Measurements from ENCODE around the gene SMIM24. TPM values are rescaled to one million over a fixed set of nuclear protein-coding genes. Genes with fewer than 3 reads are reported as not detected.

SMIM24 gene
- total and polyA plus RNA-seq, 2 experiments from 2014 or later: 5.0 to 21.5 TPM

DNA sequence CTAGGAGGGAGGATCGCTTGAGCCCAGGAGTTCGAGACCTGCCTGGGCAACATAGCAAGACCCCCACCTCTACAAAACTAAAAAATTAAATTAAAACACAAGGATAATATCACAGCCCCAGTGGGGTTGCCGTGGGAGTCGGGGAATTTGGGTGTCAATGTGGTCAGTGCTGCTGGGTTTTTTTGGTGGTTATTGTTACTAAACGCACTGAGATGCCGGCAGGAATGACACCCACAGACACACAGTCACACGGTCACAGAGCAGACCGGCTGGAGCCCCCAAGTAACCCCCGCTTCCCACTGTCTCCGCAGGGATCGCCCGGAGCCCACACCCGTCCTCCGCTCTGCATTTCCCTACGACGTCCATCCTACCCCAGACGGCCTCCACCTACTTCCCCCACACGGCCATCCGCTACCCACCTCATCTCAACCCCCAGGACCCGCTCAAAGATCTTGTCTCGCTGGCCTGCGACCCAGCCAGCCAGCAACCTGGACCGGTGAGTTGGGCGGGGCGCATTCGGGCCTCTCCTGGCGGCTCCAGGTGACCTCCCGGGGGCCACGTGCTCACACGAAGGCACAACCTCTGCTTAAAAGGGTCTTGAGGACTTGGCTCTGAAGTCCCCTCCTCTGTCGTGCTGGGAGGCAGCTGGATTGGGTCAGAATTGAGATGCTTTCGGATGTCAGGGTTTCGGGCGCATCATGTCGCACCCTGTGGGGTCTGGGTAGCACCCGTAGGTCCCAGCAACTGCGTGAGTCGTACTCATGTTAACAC is 28.0 kb downstream of the SMIM24 start (continued):
- TF ChIP-seq, protein P1, sequence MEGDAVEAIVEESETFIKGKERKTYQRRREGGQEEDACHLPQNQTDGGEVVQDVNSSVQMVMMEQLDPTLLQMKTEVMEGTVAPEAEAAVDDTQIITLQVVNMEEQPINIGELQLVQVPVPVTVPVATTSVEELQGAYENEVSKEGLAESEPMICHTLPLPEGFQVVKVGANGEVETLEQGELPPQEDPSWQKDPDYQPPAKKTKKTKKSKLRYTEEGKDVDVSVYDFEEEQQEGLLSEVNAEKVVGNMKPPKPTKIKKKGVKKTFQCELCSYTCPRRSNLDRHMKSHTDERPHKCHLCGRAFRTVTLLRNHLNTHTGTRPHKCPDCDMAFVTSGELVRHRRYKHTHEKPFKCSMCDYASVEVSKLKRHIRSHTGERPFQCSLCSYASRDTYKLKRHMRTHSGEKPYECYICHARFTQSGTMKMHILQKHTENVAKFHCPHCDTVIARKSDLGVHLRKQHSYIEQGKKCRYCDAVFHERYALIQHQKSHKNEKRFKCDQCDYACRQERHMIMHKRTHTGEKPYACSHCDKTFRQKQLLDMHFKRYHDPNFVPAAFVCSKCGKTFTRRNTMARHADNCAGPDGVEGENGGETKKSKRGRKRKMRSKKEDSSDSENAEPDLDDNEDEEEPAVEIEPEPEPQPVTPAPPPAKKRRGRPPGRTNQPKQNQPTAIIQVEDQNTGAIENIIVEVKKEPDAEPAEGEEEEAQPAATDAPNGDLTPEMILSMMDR (conservative IDR thresholded peaks at IDR 0.05; ENCODE audit: low read depth in 2 of 2): no peak
- no peak for TF ChIP-seq ZNF331 (CRISPR knock-in tag; IDR thresholded peaks at IDR 0.05; ENCODE audit: low read depth)
- TF ChIP-seq, protein P2, sequence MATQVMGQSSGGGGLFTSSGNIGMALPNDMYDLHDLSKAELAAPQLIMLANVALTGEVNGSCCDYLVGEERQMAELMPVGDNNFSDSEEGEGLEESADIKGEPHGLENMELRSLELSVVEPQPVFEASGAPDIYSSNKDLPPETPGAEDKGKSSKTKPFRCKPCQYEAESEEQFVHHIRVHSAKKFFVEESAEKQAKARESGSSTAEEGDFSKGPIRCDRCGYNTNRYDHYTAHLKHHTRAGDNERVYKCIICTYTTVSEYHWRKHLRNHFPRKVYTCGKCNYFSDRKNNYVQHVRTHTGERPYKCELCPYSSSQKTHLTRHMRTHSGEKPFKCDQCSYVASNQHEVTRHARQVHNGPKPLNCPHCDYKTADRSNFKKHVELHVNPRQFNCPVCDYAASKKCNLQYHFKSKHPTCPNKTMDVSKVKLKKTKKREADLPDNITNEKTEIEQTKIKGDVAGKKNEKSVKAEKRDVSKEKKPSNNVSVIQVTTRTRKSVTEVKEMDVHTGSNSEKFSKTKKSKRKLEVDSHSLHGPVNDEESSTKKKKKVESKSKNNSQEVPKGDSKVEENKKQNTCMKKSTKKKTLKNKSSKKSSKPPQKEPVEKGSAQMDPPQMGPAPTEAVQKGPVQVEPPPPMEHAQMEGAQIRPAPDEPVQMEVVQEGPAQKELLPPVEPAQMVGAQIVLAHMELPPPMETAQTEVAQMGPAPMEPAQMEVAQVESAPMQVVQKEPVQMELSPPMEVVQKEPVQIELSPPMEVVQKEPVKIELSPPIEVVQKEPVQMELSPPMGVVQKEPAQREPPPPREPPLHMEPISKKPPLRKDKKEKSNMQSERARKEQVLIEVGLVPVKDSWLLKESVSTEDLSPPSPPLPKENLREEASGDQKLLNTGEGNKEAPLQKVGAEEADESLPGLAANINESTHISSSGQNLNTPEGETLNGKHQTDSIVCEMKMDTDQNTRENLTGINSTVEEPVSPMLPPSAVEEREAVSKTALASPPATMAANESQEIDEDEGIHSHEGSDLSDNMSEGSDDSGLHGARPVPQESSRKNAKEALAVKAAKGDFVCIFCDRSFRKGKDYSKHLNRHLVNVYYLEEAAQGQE (IDR thresholded peaks at IDR 0.05; ENCODE audit: unreplicated experiment): no peak

DNA sequence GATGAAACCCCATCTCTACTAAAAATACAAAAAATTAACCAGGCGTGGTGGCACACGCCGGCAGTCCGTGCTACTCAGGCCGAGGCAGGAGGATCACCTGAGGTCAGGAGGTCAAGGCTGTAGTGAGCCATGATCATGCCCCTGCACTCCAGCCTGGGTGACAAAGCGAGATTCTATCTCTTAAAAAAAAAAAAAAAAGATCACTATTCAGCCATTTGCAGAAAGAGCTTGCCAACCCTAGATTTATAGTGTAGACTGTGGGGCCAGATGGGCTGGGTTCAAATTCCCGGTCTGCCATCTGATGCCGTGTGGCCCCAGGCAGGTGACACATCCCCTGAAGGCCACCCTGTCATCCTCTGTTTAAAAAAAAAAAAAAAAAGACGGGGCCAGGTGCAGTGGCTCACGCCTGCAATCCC is 28.9 kb downstream of the SMIM24 start:
- H3K27ac Mint-ChIP-seq: no peak overlapping the region
- Histone ChIP-seq H3K4me1 (ENCODE audit: insufficient read depth) (no peaks in the 10 kb centered on the region), H3F3A (replicated peaks; ENCODE audit: low read depth) (no peaks in the 10 kb centered on the region), H3K9me2 (ENCODE audit: insufficient read depth) (no peaks in the 10 kb centered on the region), H3K4me3 (no peak overlapping the region), H2AFZ (no peak overlapping the region), H3K4me2 (no peak overlapping the region), H3K36me3 (ENCODE audit: insufficient read depth) (no peaks in the 10 kb centered on the region), H4K20me1 (replicated peaks; ENCODE audit: insufficient read depth) (no peaks in the 10 kb centered on the region), H3K27me3 (ENCODE audit: insufficient read depth) (no peaks in the 10 kb centered on the region), H3K79me2 (replicated peaks; ENCODE audit: insufficient read depth) (no peaks in the 10 kb centered on the region), H3K27ac (ENCODE audit: low read depth) (no peak overlapping the region)
- H3K9me3 Mint-ChIP-seq: no peaks in the 10 kb centered on the region; the same call in 2 of the 3 replicates
- DNase-seq (ENCODE audit: low spot score) (no peak), ATAC-seq (no peak)
- no peak overlapping the region for H3K4me3 Mint-ChIP-seq
- H3K4me1 Mint-ChIP-seq: no peaks in the 10 kb centered on the region; the same call in 2 of the 3 replicates
- H3K27me3 Mint-ChIP-seq (ENCODE audit: insufficient read depth, low read depth, poor library complexity): peaks cover 6% of the 10 kb centered on the region
- H3K36me3 Mint-ChIP-seq (ENCODE audit: low read depth): no peaks in the 10 kb centered on the region
- TF ChIP-seq, protein P1 (conservative IDR thresholded peaks at IDR 0.05; ENCODE audit: low read depth in 2 of 2): no peak
- no peak for TF ChIP-seq EZH2phosphoT487 (IDR thresholded peaks at IDR 0.05; ENCODE audit: unreplicated experiment)
- TF ChIP-seq POLR2AphosphoS5 (IDR thresholded peaks at IDR 0.05; ENCODE audit: low read depth): no peak
- TF ChIP-seq JUNB (IDR thresholded peaks at IDR 0.05; ENCODE audit: unreplicated experiment): no peak
- no peak for TF ChIP-seq STAT1 (IDR thresholded peaks at IDR 0.05; ENCODE audit: unreplicated experiment)
- TF ChIP-seq NANOG (IDR thresholded peaks at IDR 0.05; ENCODE audit: borderline replicate concordance): no peak
- TF ChIP-seq CREB1 (CRISPR knock-in tag; IDR thresholded peaks at IDR 0.05; ENCODE audit: low read depth): no peak
- TF ChIP-seq EZH2 (IDR thresholded peaks at IDR 0.05; ENCODE audit: low read depth, unreplicated experiment): no peak
- TF ChIP-seq, protein P2 (IDR thresholded peaks at IDR 0.05; ENCODE audit: unreplicated experiment): no peak

All from GM23338 (cell line).